Endothelial cell of umbilical vein (primary cell): ENCODE measurements around the gene RFX1. TPM values are rescaled to one million over a fixed set of nuclear protein-coding genes. Genes with fewer than 3 reads are reported as not detected.

ENCODE experiments used
- BruUV-seq: library from RNA; stranded (reverse); fragments of 400-500 nt; replicated peaks from 2 replicates; lab custom pipeline; 2021; lab: Mats Ljungman, UMichigan
- CTCF ChIA-PET: fragments of 300-600, 350-600 bp; sonication (Branson Sonifier 250); formaldehyde crosslinking; loops from one replicate; lab custom pipeline; 2021; ENCODE audit warnings: antibody characterized with exemption, inconsistent platforms; lab: Charles Lee
- POLR2A ChIA-PET: fragments of 300-600, 350-600 bp; sonication (Branson Sonifier 250); formaldehyde crosslinking; loops from one replicate; lab custom pipeline; 2021; ENCODE audit warnings: antibody characterized with exemption, inconsistent platforms; lab: Charles Lee
- DNase-seq: peaks from one replicate; pipeline ENCODE4 v3.0.0-alpha.2; 2011; ENCODE audit warnings: low read depth, low spot score
- FAIRE-seq: peaks from 2 replicates; lab custom pipeline; 2011; peaks lifted over from hg19 to GRCh38; lab: Jason Lieb, UNC
- H2AFZ ChIP-seq: 2 replicates; pipeline ENCODE4 v1.6.0; 2012; ENCODE audit warnings: low read depth, low read length, control low read depth, inconsistent platforms
- H3K27ac ChIP-seq: 2 replicates; pipeline ENCODE4 v1.5.1; 2011; ENCODE audit warnings: low read depth, mild to moderate bottlenecking, control low read depth, low read length, moderate library complexity; ENCODE audit not compliant: insufficient read depth
- H3K27me3 ChIP-seq, 2 experiments: 2 replicates each; pipeline versions ENCODE4 v1.6.0 to v1.6.1; 2011; ENCODE audit warnings: low read length in 2 of 2, mixed read lengths in 1 of 2; ENCODE audit not compliant: control insufficient read depth in 2 of 2, insufficient read depth in 2 of 2
- H3K36me3 ChIP-seq, 2 experiments: 2 replicates in 1 of 2; 3 replicates in 1 of 2; pipeline ENCODE4 v1.5.1; 2011; ENCODE audit warnings: low read length in 2 of 2, mild to moderate bottlenecking in 1 of 2, moderate library complexity in 1 of 2; ENCODE audit not compliant: control insufficient read depth in 2 of 2, insufficient read depth in 2 of 2; ENCODE audit errors: extremely low read depth in 1 of 2
- H3K4me1 ChIP-seq: 3 replicates; pipeline ENCODE4 v1.5.1; 2011; ENCODE audit warnings: mild to moderate bottlenecking, low read length; ENCODE audit not compliant: control insufficient read depth, insufficient read depth; ENCODE audit errors: extremely low read depth
- H3K4me2 ChIP-seq: 2 replicates; pipeline ENCODE4 v1.6.1; 2011; ENCODE audit warnings: low read length, control low read depth, mixed read lengths; ENCODE audit not compliant: insufficient read depth
- H3K4me3 ChIP-seq, 3 experiments: fragments of 200-600 bp in 1 of 3; sonication (generic), shearing (Covaris generic) in 1 of 3; replicated peaks in 1 of 3; 2 replicates each; pipeline ENCODE4 v1.5.1; 2011 to 2016; ENCODE audit warnings: control low read depth in 3 of 3, low read length in 3 of 3, mild to moderate bottlenecking in 2 of 3, inconsistent platforms in 1 of 3, low read depth in 1 of 3, moderate library complexity in 1 of 3; ENCODE audit not compliant: insufficient read depth in 1 of 3
- H3K79me2 ChIP-seq: 2 replicates; pipeline ENCODE4 v1.6.0; 2012; ENCODE audit warnings: low read length, inconsistent platforms; ENCODE audit not compliant: control insufficient read depth, insufficient read depth
- H3K9ac ChIP-seq: replicated peaks from 2 replicates; pipeline ENCODE3; 2011; ENCODE audit warnings: low read length, control low read depth; ENCODE audit not compliant: insufficient read depth; ENCODE audit errors: extremely low read depth
- H3K9me1 ChIP-seq: replicated peaks from 3 replicates; pipeline ENCODE4 v1.6.0; 2011; ENCODE audit warnings: mild to moderate bottlenecking, low read length; ENCODE audit not compliant: control insufficient read depth, insufficient read depth; ENCODE audit errors: extremely low read depth
- H3K9me3 ChIP-seq: replicated peaks from 2 replicates; pipeline ENCODE4 v1.5.1; 2012; ENCODE audit warnings: low read length, inconsistent platforms; ENCODE audit not compliant: control insufficient read depth, insufficient read depth
- H4K20me1 ChIP-seq: replicated peaks from 2 replicates; pipeline ENCODE3; 2011; ENCODE audit warnings: mild to moderate bottlenecking, low read length; ENCODE audit not compliant: control insufficient read depth, insufficient read depth; ENCODE audit errors: extremely low read depth
- CTCF ChIP-seq, 2 donors: IDR thresholded peaks; 1 replicate in 1 of 2; 2 replicates in 1 of 2; pipeline ENCODE4 v1.5.1; 2011; ENCODE audit warnings: low read length in 2 of 2, mild to moderate bottlenecking in 2 of 2, moderate library complexity in 2 of 2, control low read depth in 1 of 2, inconsistent platforms in 1 of 2, low read depth in 1 of 2; ENCODE audit not compliant: insufficient read depth in 1 of 2; ENCODE audit errors: extremely low read depth in 1 of 2
- EZH2 ChIP-seq: IDR thresholded peaks from 2 replicates; pipeline ENCODE4 v1.6.1; 2012; ENCODE audit warnings: borderline replicate concordance, low read depth, mild to moderate bottlenecking, moderate library complexity, low read length, inconsistent platforms; ENCODE audit not compliant: severe bottlenecking
- GATA2 ChIP-seq: IDR thresholded peaks from 2 replicates; pipeline ENCODE4 v1.7.0; 2011; ENCODE audit warnings: low read depth, mild to moderate bottlenecking, moderate library complexity, mixed read lengths, low read length; ENCODE audit not compliant: insufficient read length, insufficient read depth
- JUN ChIP-seq: IDR thresholded peaks from 2 replicates; pipeline ENCODE4 v1.6.1; 2011; ENCODE audit warnings: borderline replicate concordance, low read depth; ENCODE audit not compliant: insufficient read length, insufficient read depth
- MAX ChIP-seq: IDR thresholded peaks from 2 replicates; pipeline ENCODE4 v1.6.1; 2011; ENCODE audit not compliant: insufficient read depth, insufficient read length
- MYC ChIP-seq: IDR thresholded peaks from one replicate; pipeline ENCODE4 v1.6.1; 2011; ENCODE audit warnings: mild to moderate bottlenecking, low read depth, low read length
- POLR2A ChIP-seq: IDR thresholded peaks from 2 replicates; pipeline ENCODE4 v1.6.1; 2012; ENCODE audit warnings: low read depth, mild to moderate bottlenecking, control low read depth, low read length
- POLR2AphosphoS5 ChIP-seq: IDR thresholded peaks from 2 replicates; pipeline ENCODE4 v1.6.1; 2012; ENCODE audit warnings: low read depth, mild to moderate bottlenecking, control low read depth, low read length, moderate library complexity; ENCODE audit not compliant: insufficient read depth
- dilution Hi-C: fragments of 300-500 bp; cut with MboI; formaldehyde crosslinking; loops from one replicate; pipeline ENCODE4 v1.15.0; 2019; ENCODE audit warnings: low sequenced_read_pairs; ENCODE audit not compliant: extremely low pct_ligation_motif_present
- intact Hi-C: fragments of 100-400 bp; cut with micrococcal nuclease; formaldehyde crosslinking; loops from one replicate; pipeline ENCODE4 v1.10.0; 2022
- polyA plus RNA-seq, 4 experiments: library from polyadenylated mRNA; depleted of rRNA in 3 of 4; stranded (reverse) in 3 of 4; unstranded in 1 of 4; fragments of >200 nt; gene quantifications; 2 replicates each; pipeline versions ENCODE4 v1.2.1 to v1.2.3, GENCODE V29; 2011 to 2012; ENCODE audit warnings: missing spikeins in 1 of 4
- total RNA-seq: library from RNA; stranded (reverse); gene quantifications from 2 replicates; pipeline ENCODE4 v1.2.3, GENCODE V29; 2021

RFX1 gene
- total and polyA plus RNA-seq, 2 donors (not counting 3 experiments of a cell fraction or from before 2014, with no cell fraction given), result 2.3 to 14.7 TPM

GRCh38 chr19:13981467-13981866 is 24.7 kb downstream of the RFX1 start:
- H3K79me2 ChIP-seq, result no peaks in the 10 kb centered on the region
- ChIA-PET CTCF (no interaction called here), POLR2A (no interaction called here)
- no peak for FAIRE-seq
- H3K9me1 ChIP-seq, result no peaks in the 10 kb centered on the region
- DNase-seq, result no peak
- BruUV-seq, result no TSS peak
- H3K4me2 ChIP-seq, result no peak overlapping the region
- H3K4me1 ChIP-seq, result peaks cover 17% of the 10 kb centered on the region
- H3K27me3 ChIP-seq, result no peaks in the 10 kb centered on the region
- no peaks in the 10 kb centered on the region for H4K20me1 ChIP-seq
- dilution Hi-C loops, result no loop called here
- H3K27ac ChIP-seq, result no peak overlapping the region
- intact Hi-C loops, result no loop called here
- H3K9me3 ChIP-seq, result no peaks in the 10 kb centered on the region
- peaks cover 0 to 2% of the 10 kb centered on the region in 2 experiments for H3K36me3 ChIP-seq
- H3K4me3 ChIP-seq, result no peak overlapping the region
- H3K9ac ChIP-seq, result no peak overlapping the region
- H2AFZ ChIP-seq, result no peak overlapping the region
- no peak for TF ChIP-seq MYC
- TF ChIP-seq MAX, result no peak
- no peak for TF ChIP-seq POLR2A
- TF ChIP-seq EZH2, result no peak
- no peak for TF ChIP-seq CTCF (IDR thresholded peaks at IDR 0.05; ENCODE audit: extremely low read depth in 1 of 2, insufficient read depth in 1 of 2, low read depth in 1 of 2, low read length in 2 of 2)
- no peak for TF ChIP-seq GATA2

GRCh38 chr19:13981021-13981420 is 25.1 kb downstream of the RFX1 start:
- Histone ChIP-seq H4K20me1 (no peaks in the 10 kb centered on the region), H3K9me3 (no peaks in the 10 kb centered on the region), H3K27ac (no peak overlapping the region), H3K36me3 (peaks cover 0 to 2% of the 10 kb centered on the region in 2 experiments), H2AFZ (no peak overlapping the region), H3K27me3 (no peaks in the 10 kb centered on the region), H3K79me2 (no peaks in the 10 kb centered on the region), H3K4me1 (peaks cover 13% of the 10 kb centered on the region), H3K4me3 (no peak overlapping the region), H3K9ac (no peak overlapping the region), H3K4me2 (no peak overlapping the region), H3K9me1 (no peaks in the 10 kb centered on the region)
- dilution Hi-C loops (no loop called here), intact Hi-C loops (no loop called here)
- no TSS peak for BruUV-seq
- no peak for DNase-seq
- ChIA-PET POLR2A (no interaction called here), CTCF (interaction anchor here (1.1 kb wide), 1 partner anchor 22 kb away, joined by 4 read pairs; no protein-coding TSS in a partner anchor)
- FAIRE-seq, result no peak
- TF ChIP-seq MAX (no peak), MYC (no peak), POLR2AphosphoS5 (no peak), JUN (no peak), POLR2A (no peak), CTCF (IDR thresholded peaks at IDR 0.05; ENCODE audit: extremely low read depth in 1 of 2, insufficient read depth in 1 of 2, low read depth in 1 of 2, low read length in 2 of 2) (no peak)
